ENCODE data around the gene VSTM2L. TPM values are rescaled to one million over a fixed set of nuclear protein-coding genes. Genes with fewer than 3 reads are reported as not detected.

Gene VSTM2L
- total and polyA plus RNA-seq, 2 of the 4 experiments (the other 2 are of a cell fraction), result 0.18 to 0.19 TPM

- TF ChIP-seq CTCF (conservative IDR thresholded peaks at IDR 0.05; ENCODE audit: low read depth, low read length) (no peak), CEBPB (IDR thresholded peaks at IDR 0.05; ENCODE audit: low read depth, low read length) (0 out of 2 replicates have a peak, but pooled peaks have one; percentile 6), BHLHE40 (IDR thresholded peaks at IDR 0.05; ENCODE audit: low read depth, low read length) (peak; percentile 29; the same call in 1 of the 2 replicates), USF2 (IDR thresholded peaks at IDR 0.05; ENCODE audit: low read depth, low read length) (no peak), FOS (IDR thresholded peaks at IDR 0.05; ENCODE audit: low read depth, low read length) (0 out of 2 replicates have a peak, but pooled peaks have one; percentile 35), RFX5 (IDR thresholded peaks at IDR 0.05; ENCODE audit: low read depth, low read length) (no peak; the same call in 1 of the 2 replicates)
These were observed 45.8 kb upstream of the VSTM2L start for GRCh38 chr20:37856932-37857660.

More at GRCh38 chr20:37856932-37857660, 45.8 kb upstream of the VSTM2L start:
- 0 out of 2 replicates have a peak, but pooled peaks cover 16% of the 10 kb centered on the region for H3K9me1 ChIP-seq (ENCODE audit: insufficient read depth, low read length)
- no peaks in the 10 kb centered on the region for H3K79me1 ChIP-seq (ENCODE audit: low read depth in 1 of 2, low read length in 2 of 2)
- H3K9me3 ChIP-seq (ENCODE audit: control insufficient read depth, insufficient read depth, low read length), result no peaks in the 10 kb centered on the region
- no peaks in the 10 kb centered on the region for H3K27me3 ChIP-seq (ENCODE audit: control insufficient read depth, insufficient read depth, low read length)
- H2AK9ac ChIP-seq (replicated peaks; ENCODE audit: low read depth, low read length, poor library complexity), result peak overlapping the region; percentile 13
- peak overlapping the region; percentile 50; the same call in 1 of the 2 replicates for H3K14ac ChIP-seq (replicated peaks; ENCODE audit: low read depth, low read length)
- H2AK5ac ChIP-seq (ENCODE audit: low read depth, low read length), result no peak overlapping the region
- H3K4me2 ChIP-seq (ENCODE audit: low read depth, low read length), result no peak overlapping the region
- H4K5ac ChIP-seq (ENCODE audit: low read depth, low read length), result no peak overlapping the region; the same call in 1 of the 2 replicates
- H3K27ac ChIP-seq (ENCODE audit: insufficient read depth, low read length), result no peak overlapping the region
- ChIA-PET POLR2A (ENCODE audit: unreplicated experiment) (interaction anchor here (0.5 kb wide), 1 partner anchor 1219 kb away, joined by 3 read pairs; no protein-coding TSS in a partner anchor), CTCF (interaction anchor here (0.6 kb wide), 1 partner anchor 200 kb away, joined by 3 read pairs; no protein-coding TSS in a partner anchor)
- no peak overlapping the region for H2BK15ac ChIP-seq (ENCODE audit: low read depth, low read length)
- H2BK120ac ChIP-seq (ENCODE audit: low read depth, low read length), result no peak overlapping the region
- dilution Hi-C loops (cut with HindIII; ENCODE audit: low sequenced_read_pairs, unreplicated experiment), result no loop called here
- peaks cover 3% of the 10 kb centered on the region; the same call in 1 of the 2 replicates for H4K20me1 ChIP-seq (ENCODE audit: insufficient read depth, low read length)
- peak overlapping the region; percentile 31 for H2BK5ac ChIP-seq (ENCODE audit: low read depth, low read length, poor library complexity, severe bottlenecking)
- peak overlapping the region; percentile 5 for H3K23ac ChIP-seq (ENCODE audit: low read depth, low read length)
- H4K8ac ChIP-seq (ENCODE audit: low read depth in 2 of 2, low read length in 2 of 2), result no peak overlapping the region
- intact Hi-C loops (cut with micrococcal nuclease), result no loop called here
- H3K36me3 ChIP-seq (ENCODE audit: control insufficient read depth, insufficient read depth, low read length), result peaks cover 17% of the 10 kb centered on the region
- no peak overlapping the region for H3K4me3 ChIP-seq (ENCODE audit: insufficient read depth, low read depth, low read length)
- in situ Hi-C loops (cut with MboI; ENCODE audit: low sequenced_read_pairs), result no loop called here
- peak; percentile 89 for DNase-seq
- H3K56ac ChIP-seq (ENCODE audit: extremely low read depth, insufficient read depth, low read length), result no peak overlapping the region
- no peak overlapping the region for H3K9ac ChIP-seq (ENCODE audit: low read depth, low read length)
- no peak overlapping the region for H3K4ac ChIP-seq (ENCODE audit: low read depth, low read length)
- no peak overlapping the region for H2BK20ac ChIP-seq (ENCODE audit: low read depth, low read length)
- no peak overlapping the region for H4K91ac ChIP-seq (ENCODE audit: insufficient read depth, low read depth, low read length)
- ATAC-seq (ENCODE audit: low read depth), result peak; percentile 74
- H2AFZ ChIP-seq (replicated peaks; ENCODE audit: low read length, poor library complexity), result no peak overlapping the region
- peaks cover 3% of the 10 kb centered on the region; the same call in 1 of the 2 replicates for H3K4me1 ChIP-seq (ENCODE audit: control insufficient read depth, insufficient read depth, low read length)
- 42% methylated on average over 1 of the region's 10 CpGs; no CpG with 5 or more reads in 1 of the 2 experiments for WGBS, 2 experiments (ENCODE audit: extremely low coverage in 2 of 2, insufficient read length in 1 of 2)
- H3K18ac ChIP-seq (ENCODE audit: low read depth, low read length), result no peak overlapping the region
- no TSS peak for BruUV-seq (replicated peaks)
